Tibial artery (tissue), 4 donors: ENCODE results near the gene PASK.
A peak's percentile ranks its signal among the peaks of the same experiment; 100 is the strongest.

Experiments
- DNase-seq, 2 donors: peaks; one replicate each; pipeline ENCODE4 v3.0.0-alpha.2; 2019
- H3K27ac ChIP-seq, 2 donors: fragments of 200-600 bp; sonication (generic) in 1 of 2; 1 replicate in 1 of 2; 2 replicates in 1 of 2; pipeline ENCODE4 v1.5.1; 2018 to 2019; ENCODE audit warnings: mild to moderate bottlenecking in 1 of 2
- H3K27me3 ChIP-seq, 2 donors: fragments of 200-600 bp; sonication (generic) in 1 of 2; one replicate each; pipeline versions ENCODE4 v1.5.1 to v1.6.0; 2016 to 2019
- H3K36me3 ChIP-seq, 3 donors: fragments of 200-600 bp; sonication (generic) in 2 of 3; one replicate each; pipeline ENCODE4 v1.5.1; 2016 to 2019; ENCODE audit warnings: mild to moderate bottlenecking in 2 of 3
- H3K4me1 ChIP-seq, 4 donors: fragments of 200-600 bp; sonication (generic) in 2 of 4; 1 replicate in 3 of 4; 2 replicates in 1 of 4; pipeline ENCODE4 v1.5.1; 2016 to 2019
- H3K4me3 ChIP-seq, 2 donors: fragments of 200-600 bp; sonication (generic) in 1 of 2; 1 replicate in 1 of 2; 2 replicates in 1 of 2; pipeline ENCODE4 v1.5.1; 2018 to 2019; ENCODE audit warnings: mild to moderate bottlenecking in 2 of 2
- H3K9me3 ChIP-seq, 3 donors: fragments of 200-600 bp; sonication (generic) in 1 of 3; one replicate each; pipeline ENCODE4 v1.5.1; 2016 to 2019
- intact Hi-C: fragments of 100-400 bp; cut with DNase I; formaldehyde crosslinking; loops from one replicate; pipeline ENCODE4 v1.15.0; 2023; ENCODE audit warnings: low total_unique reads
- TF ChIP-seq, protein P1 (sequence below), 2 experiments: fragments of 200-600 bp in 1 of 2; fragments of 450-650 bp in 1 of 2; IDR thresholded peaks; one replicate each; pipeline ENCODE4 v1.5.1; 2017 to 2019; ENCODE audit warnings: antibody characterized with exemption in 2 of 2, mild to moderate bottlenecking in 1 of 2, moderate library complexity in 1 of 2

PASK gene

DNA sequence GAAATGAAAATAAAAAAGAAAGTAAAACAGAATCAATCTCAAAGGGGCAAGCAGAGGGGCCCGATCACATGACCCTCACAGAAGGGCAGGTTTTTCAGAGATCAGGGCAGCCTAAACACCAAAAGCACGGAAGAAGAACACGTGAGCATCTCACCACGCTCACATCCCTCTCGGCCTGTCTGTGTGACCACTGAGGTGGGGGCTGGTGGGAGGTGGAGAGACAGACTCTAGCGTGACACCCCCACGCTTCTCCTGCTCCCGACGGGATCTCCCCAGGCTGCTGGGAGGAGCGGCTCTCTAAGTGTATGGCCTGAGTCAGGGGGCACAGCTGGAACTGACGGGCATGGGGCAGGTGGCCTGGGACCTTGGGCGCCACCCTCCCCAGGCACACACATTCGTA lies 23.6 kb downstream of the PASK start:
- Histone ChIP-seq H3K27me3 (no peaks in the 10 kb centered on the region), H3K9me3 (no peaks in the 10 kb centered on the region), H3K4me3 (no peak overlapping the region), H3K27ac (no peak overlapping the region), H3K36me3 (peaks cover 0 to 6% (median 3%) of the 10 kb centered on the region in 3 donors), H3K4me1 (no peaks in the 10 kb centered on the region)
- intact Hi-C loops, result no loop called here
- TF ChIP-seq, protein P1, sequence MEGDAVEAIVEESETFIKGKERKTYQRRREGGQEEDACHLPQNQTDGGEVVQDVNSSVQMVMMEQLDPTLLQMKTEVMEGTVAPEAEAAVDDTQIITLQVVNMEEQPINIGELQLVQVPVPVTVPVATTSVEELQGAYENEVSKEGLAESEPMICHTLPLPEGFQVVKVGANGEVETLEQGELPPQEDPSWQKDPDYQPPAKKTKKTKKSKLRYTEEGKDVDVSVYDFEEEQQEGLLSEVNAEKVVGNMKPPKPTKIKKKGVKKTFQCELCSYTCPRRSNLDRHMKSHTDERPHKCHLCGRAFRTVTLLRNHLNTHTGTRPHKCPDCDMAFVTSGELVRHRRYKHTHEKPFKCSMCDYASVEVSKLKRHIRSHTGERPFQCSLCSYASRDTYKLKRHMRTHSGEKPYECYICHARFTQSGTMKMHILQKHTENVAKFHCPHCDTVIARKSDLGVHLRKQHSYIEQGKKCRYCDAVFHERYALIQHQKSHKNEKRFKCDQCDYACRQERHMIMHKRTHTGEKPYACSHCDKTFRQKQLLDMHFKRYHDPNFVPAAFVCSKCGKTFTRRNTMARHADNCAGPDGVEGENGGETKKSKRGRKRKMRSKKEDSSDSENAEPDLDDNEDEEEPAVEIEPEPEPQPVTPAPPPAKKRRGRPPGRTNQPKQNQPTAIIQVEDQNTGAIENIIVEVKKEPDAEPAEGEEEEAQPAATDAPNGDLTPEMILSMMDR (IDR thresholded peaks at IDR 0.05), result no peak
- peak in 1 of 2 donors; percentile 48 for DNase-seq

DNA sequence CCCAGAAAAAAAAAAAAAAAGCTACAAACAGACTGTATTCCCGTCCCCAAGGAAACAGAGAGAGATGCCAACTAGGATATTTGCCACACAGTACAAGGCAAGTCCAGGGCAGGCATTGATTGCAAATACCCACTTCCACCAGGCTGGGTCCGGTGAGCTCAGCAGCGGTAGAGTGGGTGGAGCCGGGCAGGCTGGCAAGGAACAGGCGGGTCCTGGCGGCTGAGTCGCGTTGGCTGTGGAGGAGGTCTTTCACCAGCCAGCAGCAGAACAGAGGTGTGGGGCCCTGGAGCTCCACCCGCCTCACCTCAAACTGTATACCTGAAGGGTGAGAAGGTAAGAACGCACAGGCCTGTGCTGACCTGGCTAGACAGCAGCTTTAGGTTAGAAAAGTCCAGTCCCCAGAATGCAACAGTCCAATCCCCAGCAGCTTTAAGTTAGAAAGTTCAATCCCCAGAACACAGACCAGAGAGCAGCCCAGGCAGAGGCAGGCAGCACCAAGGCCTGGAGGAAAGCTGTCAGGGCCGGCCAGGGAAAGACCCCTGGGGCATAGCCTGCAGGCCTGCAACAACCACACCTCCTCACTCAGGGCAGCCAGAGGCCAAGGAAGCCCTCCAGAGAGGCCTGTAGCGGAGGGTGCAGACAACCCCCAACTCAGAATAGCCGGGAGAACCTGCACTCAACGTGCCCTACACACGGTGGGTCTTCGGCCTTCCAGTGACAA lies 25.3 kb downstream of the PASK start:
- H3K9me3 ChIP-seq, result no peaks in the 10 kb centered on the region
- intact Hi-C loops, result no loop called here
- no peaks in the 10 kb centered on the region for H3K27me3 ChIP-seq
- no peak overlapping the region for H3K4me3 ChIP-seq
- TF ChIP-seq, protein P1 (IDR thresholded peaks at IDR 0.05), result no peak
- peak in 1 of 2 donors; percentile 61 for DNase-seq
- no peaks in the 10 kb centered on the region for H3K4me1 ChIP-seq
- H3K36me3 ChIP-seq, result peaks cover 0 to 6% (median 0%) of the 10 kb centered on the region in 3 donors
- no peak overlapping the region for H3K27ac ChIP-seq

DNA sequence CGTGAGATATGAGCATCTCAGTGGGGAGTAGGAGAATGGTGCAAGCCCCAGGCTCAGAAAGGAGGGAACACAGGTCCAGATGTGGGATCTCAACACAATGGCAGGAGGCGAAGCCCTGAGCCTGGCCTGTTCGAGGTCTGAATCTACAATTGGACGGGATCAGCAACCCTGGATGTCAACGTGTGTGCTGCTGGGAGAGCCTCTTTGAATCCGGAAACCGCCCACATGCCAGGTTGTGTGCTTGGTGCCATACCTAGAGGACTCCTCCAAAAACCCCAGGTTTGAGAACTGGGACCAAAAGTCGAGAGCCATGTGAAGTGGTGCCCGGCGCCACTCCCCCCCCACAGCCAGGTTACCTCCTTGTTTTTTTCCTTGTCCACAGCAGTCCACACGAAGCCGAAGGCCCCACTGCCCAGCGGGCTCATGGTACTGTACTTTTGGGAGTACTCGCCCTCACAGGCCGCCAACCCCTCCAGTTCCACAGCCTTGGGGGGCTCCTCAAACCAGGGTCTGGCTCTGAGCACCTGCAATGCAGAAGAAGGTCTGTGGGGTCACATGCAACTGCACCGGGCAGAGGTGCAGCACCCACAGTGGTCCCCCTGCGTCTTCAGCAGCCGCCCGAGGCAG lies 26.8 kb downstream of the PASK start:
- Histone ChIP-seq H3K4me1 (no peaks in the 10 kb centered on the region), H3K27me3 (no peaks in the 10 kb centered on the region), H3K4me3 (no peak overlapping the region), H3K9me3 (no peaks in the 10 kb centered on the region), H3K27ac (no peak overlapping the region), H3K36me3 (peaks cover 0 to 6% (median 0%) of the 10 kb centered on the region in 3 donors)
- peak in 1 of 2 donors; percentile 50 for DNase-seq
- TF ChIP-seq, protein P1 (IDR thresholded peaks at IDR 0.05), result no peak
- intact Hi-C loops, result no loop called here

DNA sequence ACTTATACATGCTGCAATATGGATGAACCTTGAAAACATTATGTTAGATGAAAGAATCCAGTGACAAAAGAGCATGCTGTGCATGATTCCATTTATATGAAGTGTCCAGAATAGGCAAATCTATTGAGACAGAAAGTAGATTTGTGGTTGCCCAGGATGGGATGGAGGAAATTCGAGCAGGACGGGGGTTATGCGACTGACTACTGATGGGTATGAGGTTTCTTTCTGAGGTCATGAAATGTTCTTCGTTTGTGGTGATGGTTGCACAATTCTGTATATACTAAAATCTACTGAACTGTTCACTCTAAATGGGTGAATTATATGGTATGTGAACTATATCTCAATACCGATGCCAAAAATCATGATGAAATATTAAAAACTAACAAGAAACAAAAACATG lies 28.3 kb downstream of the PASK start:
- intact Hi-C loops, result no loop called here
- no peak for DNase-seq
- Histone ChIP-seq H3K4me1 (no peaks in the 10 kb centered on the region), H3K27me3 (no peaks in the 10 kb centered on the region), H3K4me3 (no peak overlapping the region), H3K27ac (no peak overlapping the region), H3K9me3 (no peaks in the 10 kb centered on the region), H3K36me3 (peaks cover 0 to 3% (median 0%) of the 10 kb centered on the region in 3 donors)
- TF ChIP-seq, protein P1 (IDR thresholded peaks at IDR 0.05), result no peak

DNA sequence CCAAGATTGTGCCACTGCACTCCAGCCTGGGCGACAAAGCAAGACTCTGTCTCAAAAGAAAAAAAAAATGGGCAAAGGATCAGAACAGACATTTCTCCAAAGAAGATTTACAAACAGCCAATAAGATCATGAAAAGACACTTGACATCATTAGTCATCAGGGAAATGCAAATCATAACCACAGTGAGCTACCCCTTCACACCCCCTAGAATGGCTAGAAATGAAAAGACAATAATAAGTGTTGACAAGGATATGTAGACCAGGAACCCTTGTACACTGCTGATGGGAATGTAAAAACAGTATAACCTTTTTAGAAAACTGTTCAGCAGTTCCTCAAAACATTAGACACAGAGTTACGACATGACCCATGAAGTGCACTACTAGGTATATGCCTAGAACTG lies 28.8 kb downstream of the PASK start:
- no peaks in the 10 kb centered on the region for H3K4me1 ChIP-seq
- DNase-seq, result no peak
- no peak overlapping the region for H3K4me3 ChIP-seq
- TF ChIP-seq, protein P1 (IDR thresholded peaks at IDR 0.05), result no peak
- intact Hi-C loops, result no loop called here
- no peaks in the 10 kb centered on the region for H3K9me3 ChIP-seq
- H3K27me3 ChIP-seq, result no peaks in the 10 kb centered on the region
- H3K27ac ChIP-seq, result no peak overlapping the region
- peaks cover 0 to 3% (median 0%) of the 10 kb centered on the region in 3 donors for H3K36me3 ChIP-seq
